HG03139 (cell line): ENCODE data around the gene CDKL2.
"Not testable (repeated sequence)": the region's sequence is repeated elsewhere in the genome, so short reads cannot be mapped to it uniquely, and the experiment has no call there.

Experiments used
- ATAC-seq: cut with Tn5 transposase; IDR thresholded peaks from one replicate; pipeline ENCODE4 v1.9.1; 2021; ENCODE audit not compliant: unreplicated experiment

CDKL2 gene

GRCh38 chr4:75630174-75630936 lies at the start of gene CDKL2:
TSS of gene CDKL2 (minus strand) at chr4:75630528. CDS start at chr4:75625988, 4,540 bp downstream.
- peak; percentile 100 for ATAC-seq

GRCh38 chr4:75678965-75679364 lies 48.6 kb upstream of the CDKL2 start:
- no peak for ATAC-seq

- no peak for ATAC-seq
These were observed 48.1 kb upstream of the CDKL2 start for GRCh38 chr4:75678473-75678872.

- no peak for ATAC-seq
These were observed 44.7 kb upstream of the CDKL2 start for GRCh38 chr4:75675004-75675531.

GRCh38 chr4:75673959-75674328 lies 43.6 kb upstream of the CDKL2 start:
- ATAC-seq: no peak

GRCh38 chr4:75673027-75673958 lies 43.0 kb upstream of the CDKL2 start, which contains the start of gene G3BP2:
TSS of gene G3BP2 (minus strand) at chr4:75673411. CDS start at chr4:75662025, 11,386 bp downstream.
- peak; percentile 90 for ATAC-seq

- peak; percentile 16 for ATAC-seq
These were observed 42.2 kb upstream of the CDKL2 start for GRCh38 chr4:75672461-75673026.

GRCh38 chr4:75671802-75672421 lies 41.6 kb upstream of the CDKL2 start:
- ATAC-seq: no peak

GRCh38 chr4:75668596-75668995 lies 38.3 kb upstream of the CDKL2 start:
- ATAC-seq: no peak

GRCh38 chr4:75667636-75668035 lies 37.3 kb upstream of the CDKL2 start:
- not testable (repeated sequence) for ATAC-seq

- no peak for ATAC-seq
These were observed 36.0 kb upstream of the CDKL2 start for GRCh38 chr4:75666299-75666698.

GRCh38 chr4:75664604-75665003 lies 34.3 kb upstream of the CDKL2 start:
- not testable (repeated sequence) for ATAC-seq

GRCh38 chr4:75662626-75663025 lies 32.3 kb upstream of the CDKL2 start:
- ATAC-seq: no peak

- ATAC-seq: no peak
These were observed 30.2 kb upstream of the CDKL2 start for GRCh38 chr4:75660491-75660890.

GRCh38 chr4:75659512-75660031 lies 29.2 kb upstream of the CDKL2 start:
- ATAC-seq: no peak

- ATAC-seq: no peak
These were observed 28.5 kb upstream of the CDKL2 start for GRCh38 chr4:75658876-75659275.

- no peak for ATAC-seq
These were observed 25.2 kb upstream of the CDKL2 start for GRCh38 chr4:75655562-75655961.

GRCh38 chr4:75654905-75655304 lies 24.6 kb upstream of the CDKL2 start:
- no peak for ATAC-seq

GRCh38 chr4:75653845-75654503 lies 23.6 kb upstream of the CDKL2 start:
- no peak for ATAC-seq

GRCh38 chr4:75644095-75644494 lies 13.8 kb upstream of the CDKL2 start:
- no peak for ATAC-seq
